Endothelial cell of umbilical vein (primary cell): ENCODE data around the gene CPEB1. TPM values are rescaled to one million over a fixed set of nuclear protein-coding genes. Genes with fewer than 3 reads are reported as not detected.

ENCODE experiments used
- BruUV-seq: library from RNA; stranded (reverse); fragments of 400-500 nt; replicated peaks from 2 replicates; lab custom pipeline; 2021; lab: Mats Ljungman, UMichigan
- CTCF ChIA-PET: fragments of 300-600, 350-600 bp; sonication (Branson Sonifier 250); formaldehyde crosslinking; loops from one replicate; lab custom pipeline; 2021; ENCODE audit warnings: antibody characterized with exemption, inconsistent platforms; lab: Charles Lee
- POLR2A ChIA-PET: fragments of 300-600, 350-600 bp; sonication (Branson Sonifier 250); formaldehyde crosslinking; loops from one replicate; lab custom pipeline; 2021; ENCODE audit warnings: antibody characterized with exemption, inconsistent platforms; lab: Charles Lee
- DNase-seq: peaks from one replicate; pipeline ENCODE4 v3.0.0-alpha.2; 2011; ENCODE audit warnings: low read depth, low spot score
- FAIRE-seq: peaks from 2 replicates; lab custom pipeline; 2011; peaks lifted over from hg19 to GRCh38; lab: Jason Lieb, UNC
- H2AFZ ChIP-seq: 2 replicates; pipeline ENCODE4 v1.6.0; 2012; ENCODE audit warnings: low read depth, low read length, control low read depth, inconsistent platforms
- H3K27ac ChIP-seq: 2 replicates; pipeline ENCODE4 v1.5.1; 2011; ENCODE audit warnings: low read depth, mild to moderate bottlenecking, control low read depth, low read length, moderate library complexity; ENCODE audit not compliant: insufficient read depth
- H3K27me3 ChIP-seq, 2 experiments: 2 replicates each; pipeline versions ENCODE4 v1.6.0 to v1.6.1; 2011; ENCODE audit warnings: low read length in 2 of 2, mixed read lengths in 1 of 2; ENCODE audit not compliant: control insufficient read depth in 2 of 2, insufficient read depth in 2 of 2
- H3K36me3 ChIP-seq, 2 experiments: 2 replicates in 1 of 2; 3 replicates in 1 of 2; pipeline ENCODE4 v1.5.1; 2011; ENCODE audit warnings: low read length in 2 of 2, mild to moderate bottlenecking in 1 of 2, moderate library complexity in 1 of 2; ENCODE audit not compliant: control insufficient read depth in 2 of 2, insufficient read depth in 2 of 2; ENCODE audit errors: extremely low read depth in 1 of 2
- H3K4me1 ChIP-seq: 3 replicates; pipeline ENCODE4 v1.5.1; 2011; ENCODE audit warnings: mild to moderate bottlenecking, low read length; ENCODE audit not compliant: control insufficient read depth, insufficient read depth; ENCODE audit errors: extremely low read depth
- H3K4me2 ChIP-seq: 2 replicates; pipeline ENCODE4 v1.6.1; 2011; ENCODE audit warnings: low read length, control low read depth, mixed read lengths; ENCODE audit not compliant: insufficient read depth
- H3K4me3 ChIP-seq, 3 experiments: fragments of 200-600 bp in 1 of 3; sonication (generic), shearing (Covaris generic) in 1 of 3; replicated peaks in 1 of 3; 2 replicates each; pipeline ENCODE4 v1.5.1; 2011 to 2016; ENCODE audit warnings: control low read depth in 3 of 3, low read length in 3 of 3, mild to moderate bottlenecking in 2 of 3, inconsistent platforms in 1 of 3, low read depth in 1 of 3, moderate library complexity in 1 of 3; ENCODE audit not compliant: insufficient read depth in 1 of 3
- H3K79me2 ChIP-seq: 2 replicates; pipeline ENCODE4 v1.6.0; 2012; ENCODE audit warnings: low read length, inconsistent platforms; ENCODE audit not compliant: control insufficient read depth, insufficient read depth
- H3K9ac ChIP-seq: replicated peaks from 2 replicates; pipeline ENCODE3; 2011; ENCODE audit warnings: low read length, control low read depth; ENCODE audit not compliant: insufficient read depth; ENCODE audit errors: extremely low read depth
- H3K9me1 ChIP-seq: replicated peaks from 3 replicates; pipeline ENCODE4 v1.6.0; 2011; ENCODE audit warnings: mild to moderate bottlenecking, low read length; ENCODE audit not compliant: control insufficient read depth, insufficient read depth; ENCODE audit errors: extremely low read depth
- H3K9me3 ChIP-seq: replicated peaks from 2 replicates; pipeline ENCODE4 v1.5.1; 2012; ENCODE audit warnings: low read length, inconsistent platforms; ENCODE audit not compliant: control insufficient read depth, insufficient read depth
- H4K20me1 ChIP-seq: replicated peaks from 2 replicates; pipeline ENCODE3; 2011; ENCODE audit warnings: mild to moderate bottlenecking, low read length; ENCODE audit not compliant: control insufficient read depth, insufficient read depth; ENCODE audit errors: extremely low read depth
- CTCF ChIP-seq, 2 donors: IDR thresholded peaks; 1 replicate in 1 of 2; 2 replicates in 1 of 2; pipeline ENCODE4 v1.5.1; 2011; ENCODE audit warnings: low read length in 2 of 2, mild to moderate bottlenecking in 2 of 2, moderate library complexity in 2 of 2, control low read depth in 1 of 2, inconsistent platforms in 1 of 2, low read depth in 1 of 2; ENCODE audit not compliant: insufficient read depth in 1 of 2; ENCODE audit errors: extremely low read depth in 1 of 2
- EZH2 ChIP-seq: IDR thresholded peaks from 2 replicates; pipeline ENCODE4 v1.6.1; 2012; ENCODE audit warnings: borderline replicate concordance, low read depth, mild to moderate bottlenecking, moderate library complexity, low read length, inconsistent platforms; ENCODE audit not compliant: severe bottlenecking
- FOS ChIP-seq: IDR thresholded peaks from 2 replicates; pipeline ENCODE4 v1.6.1; 2011; ENCODE audit warnings: mild to moderate bottlenecking, low read length, moderate library complexity, borderline replicate concordance; ENCODE audit not compliant: insufficient read depth
- GATA2 ChIP-seq: IDR thresholded peaks from 2 replicates; pipeline ENCODE4 v1.7.0; 2011; ENCODE audit warnings: low read depth, mild to moderate bottlenecking, moderate library complexity, mixed read lengths, low read length; ENCODE audit not compliant: insufficient read length, insufficient read depth
- JUN ChIP-seq: IDR thresholded peaks from 2 replicates; pipeline ENCODE4 v1.6.1; 2011; ENCODE audit warnings: borderline replicate concordance, low read depth; ENCODE audit not compliant: insufficient read length, insufficient read depth
- MYC ChIP-seq: IDR thresholded peaks from one replicate; pipeline ENCODE4 v1.6.1; 2011; ENCODE audit warnings: mild to moderate bottlenecking, low read depth, low read length
- POLR2A ChIP-seq: IDR thresholded peaks from 2 replicates; pipeline ENCODE4 v1.6.1; 2012; ENCODE audit warnings: low read depth, mild to moderate bottlenecking, control low read depth, low read length
- POLR2AphosphoS5 ChIP-seq: IDR thresholded peaks from 2 replicates; pipeline ENCODE4 v1.6.1; 2012; ENCODE audit warnings: low read depth, mild to moderate bottlenecking, control low read depth, low read length, moderate library complexity; ENCODE audit not compliant: insufficient read depth
- dilution Hi-C: fragments of 300-500 bp; cut with MboI; formaldehyde crosslinking; loops from one replicate; pipeline ENCODE4 v1.15.0; 2019; ENCODE audit warnings: low sequenced_read_pairs; ENCODE audit not compliant: extremely low pct_ligation_motif_present
- intact Hi-C: fragments of 100-400 bp; cut with micrococcal nuclease; formaldehyde crosslinking; loops from one replicate; pipeline ENCODE4 v1.10.0; 2022
- polyA plus RNA-seq, 4 experiments: library from polyadenylated mRNA; depleted of rRNA in 3 of 4; stranded (reverse) in 3 of 4; unstranded in 1 of 4; fragments of >200 nt; gene quantifications; 2 replicates each; pipeline versions ENCODE4 v1.2.1 to v1.2.3, GENCODE V29; 2011 to 2012; ENCODE audit warnings: missing spikeins in 1 of 4
- total RNA-seq: library from RNA; stranded (reverse); gene quantifications from 2 replicates; pipeline ENCODE4 v1.2.3, GENCODE V29; 2021
- TF ChIP-seq, protein P1 (sequence below): IDR thresholded peaks from 2 replicates; pipeline ENCODE4 v1.6.1; 2011; ENCODE audit not compliant: insufficient read depth, insufficient read length

The CPEB1 gene
- total and polyA plus RNA-seq, 2 donors (not counting 3 experiments of a cell fraction or from before 2014, with no cell fraction given) = not detected

DNA sequence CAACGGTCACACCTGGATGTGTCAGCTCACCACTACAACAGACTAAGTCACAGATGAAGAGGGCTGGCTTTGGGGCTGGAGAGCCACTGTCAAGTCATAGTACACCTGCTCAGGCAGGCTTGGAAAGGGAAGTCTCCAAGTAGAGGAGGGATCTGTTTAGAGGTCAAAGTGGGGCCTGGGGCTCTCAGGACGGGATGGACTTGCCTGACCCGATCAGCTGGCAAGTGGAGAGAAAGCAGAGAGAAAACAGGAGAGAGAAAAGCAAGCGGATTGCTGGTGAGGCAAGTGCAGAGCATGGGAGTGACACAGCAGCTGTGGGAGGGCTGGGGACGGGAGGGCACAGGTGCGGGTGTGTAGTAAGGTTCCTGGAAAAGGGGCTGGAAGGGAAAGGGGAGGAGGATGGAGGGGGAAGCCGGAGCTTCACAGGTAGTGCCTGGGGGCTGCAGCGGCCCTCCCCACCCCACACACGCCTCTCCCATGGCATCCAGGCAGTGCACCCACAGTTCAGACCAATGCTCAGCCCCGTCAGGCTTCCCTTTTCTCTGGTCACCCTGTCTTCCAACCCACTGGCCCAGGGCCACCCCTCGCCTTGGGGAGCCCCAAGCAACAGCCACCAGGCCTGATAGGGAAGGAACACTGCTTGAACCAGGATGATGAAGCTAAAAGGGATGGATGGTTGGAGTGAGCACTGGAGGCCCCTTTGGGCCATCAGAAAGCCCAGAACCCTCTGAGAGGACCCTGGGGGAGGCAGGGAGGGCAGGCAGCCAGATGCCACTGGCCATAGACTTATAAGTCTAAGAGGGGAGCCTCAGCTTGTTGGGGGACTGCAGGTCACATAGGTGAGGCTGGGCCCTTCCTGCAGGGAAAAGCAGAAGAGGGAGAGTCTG lies 115.4 kb downstream of the CPEB1 start:
- Histone ChIP-seq H3K4me3 (no peak overlapping the region), H4K20me1 (no peaks in the 10 kb centered on the region), H3K9ac (no peak overlapping the region), H3K79me2 (peaks cover 7% of the 10 kb centered on the region), H3K4me2 (no peak overlapping the region), H3K36me3 (peaks cover 7 to 12% of the 10 kb centered on the region in 2 experiments), H3K9me3 (no peaks in the 10 kb centered on the region), H3K4me1 (no peaks in the 10 kb centered on the region), H3K27me3 (no peaks in the 10 kb centered on the region), H3K9me1 (no peaks in the 10 kb centered on the region), H3K27ac (no peak overlapping the region), H2AFZ (no peak overlapping the region)
- intact Hi-C loops = loop anchor here (2.0 kb wide), 1 partner anchor 469 kb away; no protein-coding TSS in a partner anchor
- dilution Hi-C loops = no loop called here
- FAIRE-seq = no peak
- BruUV-seq = no TSS peak
- TF ChIP-seq CTCF (IDR thresholded peaks at IDR 0.05; ENCODE audit: extremely low read depth in 1 of 2, insufficient read depth in 1 of 2, low read depth in 1 of 2, low read length in 2 of 2) (no peak), POLR2AphosphoS5 (no peak), FOS (no peak), POLR2A (no peak), JUN (no peak), EZH2 (no peak), MYC (no peak), GATA2 (no peak)
- TF ChIP-seq, protein P1, sequence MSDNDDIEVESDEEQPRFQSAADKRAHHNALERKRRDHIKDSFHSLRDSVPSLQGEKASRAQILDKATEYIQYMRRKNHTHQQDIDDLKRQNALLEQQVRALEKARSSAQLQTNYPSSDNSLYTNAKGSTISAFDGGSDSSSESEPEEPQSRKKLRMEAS = no peak
- no peak for DNase-seq
- ChIA-PET CTCF (interaction anchor here (0.7 to 2.0 kb wide), 4 partner anchors 8 to 689 kb away, joined by 4 to 28 read pairs (median 8); partner anchors contain the start of gene RPS17), POLR2A (interaction anchor here (1.8 kb wide), 1 partner anchor 8 kb away, joined by 16 read pairs; the partner anchor contains the start of gene RPS17)
